WERI-Rb-1 (cell line): ENCODE measurements around the gene TLX1.

Experiments
- DNase-seq: peaks from one replicate; pipeline ENCODE4 v3.0.0-alpha.2; 2020
- H3K27ac ChIP-seq: fragments of 250-450 bp; sonication (Bioruptor Pico); 2 replicates; pipeline ENCODE4 v1.5.1; 2020; ENCODE audit warnings: mild to moderate bottlenecking, moderate library complexity
- H3K27me3 ChIP-seq: fragments of 250-450 bp; sonication (Bioruptor Pico); 2 replicates; pipeline ENCODE4 v1.5.1; 2021; ENCODE audit warnings: mild to moderate bottlenecking, low read depth, moderate library complexity; ENCODE audit not compliant: insufficient read depth, severe bottlenecking
- H3K36me3 ChIP-seq: fragments of 250-450 bp; sonication (Bioruptor Pico); 2 replicates; pipeline ENCODE4 v1.5.1; 2020; ENCODE audit warnings: mild to moderate bottlenecking, moderate library complexity
- H3K4me3 ChIP-seq: 2 replicates; pipeline ENCODE4 v1.5.1; 2011; ENCODE audit warnings: low read depth, mild to moderate bottlenecking, control low read depth, low read length
- H3K9me3 ChIP-seq: fragments of 250-450 bp; sonication (Bioruptor Pico); 2 replicates; pipeline ENCODE4 v1.5.1; 2021; ENCODE audit warnings: mild to moderate bottlenecking, moderate library complexity; ENCODE audit not compliant: severe bottlenecking
- TF ChIP-seq, protein P1 (sequence below): IDR thresholded peaks from 2 replicates; pipeline ENCODE4 v1.5.1; 2011; ENCODE audit warnings: low read depth, mild to moderate bottlenecking, control low read depth, inconsistent platforms, low read length

Gene TLX1

DNA sequence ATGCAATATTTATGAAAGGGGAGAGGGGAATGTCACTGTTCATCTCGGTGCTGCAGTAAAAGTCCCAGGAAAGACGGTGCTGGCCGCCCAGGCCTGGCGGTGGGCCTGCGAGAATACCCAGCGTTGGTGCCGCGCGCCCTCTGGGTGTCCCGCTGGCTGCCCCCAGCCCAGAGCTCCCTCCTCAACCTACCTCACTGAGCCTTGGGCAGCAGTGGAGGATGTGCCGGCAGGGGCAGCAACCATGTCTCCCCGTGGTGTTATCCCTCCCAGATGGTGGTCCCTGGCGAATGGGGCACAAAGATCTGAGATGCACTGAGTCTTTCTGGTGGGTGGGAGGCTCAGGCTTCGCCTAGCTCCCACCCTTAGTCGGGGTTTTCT lies 9.5 kb upstream of the TLX1 start:
- Histone ChIP-seq H3K27me3 (no peaks in the 10 kb centered on the region), H3K36me3 (no peaks in the 10 kb centered on the region), H3K27ac (no peak overlapping the region), H3K9me3 (no peaks in the 10 kb centered on the region), H3K4me3 (no peak overlapping the region)
- DNase-seq = no peak
- TF ChIP-seq, protein P1, sequence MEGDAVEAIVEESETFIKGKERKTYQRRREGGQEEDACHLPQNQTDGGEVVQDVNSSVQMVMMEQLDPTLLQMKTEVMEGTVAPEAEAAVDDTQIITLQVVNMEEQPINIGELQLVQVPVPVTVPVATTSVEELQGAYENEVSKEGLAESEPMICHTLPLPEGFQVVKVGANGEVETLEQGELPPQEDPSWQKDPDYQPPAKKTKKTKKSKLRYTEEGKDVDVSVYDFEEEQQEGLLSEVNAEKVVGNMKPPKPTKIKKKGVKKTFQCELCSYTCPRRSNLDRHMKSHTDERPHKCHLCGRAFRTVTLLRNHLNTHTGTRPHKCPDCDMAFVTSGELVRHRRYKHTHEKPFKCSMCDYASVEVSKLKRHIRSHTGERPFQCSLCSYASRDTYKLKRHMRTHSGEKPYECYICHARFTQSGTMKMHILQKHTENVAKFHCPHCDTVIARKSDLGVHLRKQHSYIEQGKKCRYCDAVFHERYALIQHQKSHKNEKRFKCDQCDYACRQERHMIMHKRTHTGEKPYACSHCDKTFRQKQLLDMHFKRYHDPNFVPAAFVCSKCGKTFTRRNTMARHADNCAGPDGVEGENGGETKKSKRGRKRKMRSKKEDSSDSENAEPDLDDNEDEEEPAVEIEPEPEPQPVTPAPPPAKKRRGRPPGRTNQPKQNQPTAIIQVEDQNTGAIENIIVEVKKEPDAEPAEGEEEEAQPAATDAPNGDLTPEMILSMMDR = no peak

DNA sequence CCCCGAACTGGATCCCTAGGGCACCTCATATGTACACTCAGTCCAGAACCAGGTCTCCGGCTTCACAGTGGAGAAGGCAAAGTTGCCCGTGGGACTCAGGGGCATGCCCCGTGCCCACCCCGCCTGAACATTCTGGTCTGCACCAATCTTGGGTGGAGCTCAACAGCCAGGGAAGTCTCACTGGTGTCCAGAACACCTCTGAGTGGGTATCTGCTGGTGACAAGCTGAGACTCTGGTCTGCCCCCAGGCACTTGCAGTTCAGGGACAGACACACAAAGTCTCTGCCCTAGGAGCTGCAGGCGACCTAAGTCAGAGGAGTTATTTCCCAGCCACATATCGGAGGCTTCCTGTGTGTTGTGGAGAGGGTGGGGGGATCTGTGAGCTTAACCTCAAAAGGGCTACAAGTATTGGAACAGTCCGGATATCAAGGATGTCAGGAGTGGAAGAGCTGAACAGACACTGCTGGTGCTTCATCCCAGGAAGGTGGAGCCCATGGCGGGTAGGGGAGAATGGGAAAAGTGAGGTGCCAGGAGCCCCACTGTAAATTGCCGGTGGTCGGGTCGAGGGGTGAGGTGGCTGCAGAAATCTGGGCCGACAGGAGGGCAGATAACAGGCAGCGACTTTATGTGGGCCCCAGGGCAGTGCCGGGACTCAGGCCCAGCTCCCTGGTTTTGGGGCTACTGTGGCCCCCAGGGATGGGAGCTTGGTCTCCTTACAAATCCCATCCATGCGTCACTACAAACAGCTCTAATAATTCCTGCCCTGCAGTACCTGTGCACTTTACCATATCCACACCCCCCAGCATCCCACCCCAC lies 8.6 kb upstream of the TLX1 start:
- H3K27ac ChIP-seq = no peak overlapping the region; the same call in 1 of the 2 replicates
- no peak for DNase-seq
- no peaks in the 10 kb centered on the region for H3K9me3 ChIP-seq
- H3K4me3 ChIP-seq = peak overlapping the region; percentile 59
- TF ChIP-seq, protein P1 = no peak
- no peaks in the 10 kb centered on the region for H3K36me3 ChIP-seq
- H3K27me3 ChIP-seq = no peaks in the 10 kb centered on the region

DNA sequence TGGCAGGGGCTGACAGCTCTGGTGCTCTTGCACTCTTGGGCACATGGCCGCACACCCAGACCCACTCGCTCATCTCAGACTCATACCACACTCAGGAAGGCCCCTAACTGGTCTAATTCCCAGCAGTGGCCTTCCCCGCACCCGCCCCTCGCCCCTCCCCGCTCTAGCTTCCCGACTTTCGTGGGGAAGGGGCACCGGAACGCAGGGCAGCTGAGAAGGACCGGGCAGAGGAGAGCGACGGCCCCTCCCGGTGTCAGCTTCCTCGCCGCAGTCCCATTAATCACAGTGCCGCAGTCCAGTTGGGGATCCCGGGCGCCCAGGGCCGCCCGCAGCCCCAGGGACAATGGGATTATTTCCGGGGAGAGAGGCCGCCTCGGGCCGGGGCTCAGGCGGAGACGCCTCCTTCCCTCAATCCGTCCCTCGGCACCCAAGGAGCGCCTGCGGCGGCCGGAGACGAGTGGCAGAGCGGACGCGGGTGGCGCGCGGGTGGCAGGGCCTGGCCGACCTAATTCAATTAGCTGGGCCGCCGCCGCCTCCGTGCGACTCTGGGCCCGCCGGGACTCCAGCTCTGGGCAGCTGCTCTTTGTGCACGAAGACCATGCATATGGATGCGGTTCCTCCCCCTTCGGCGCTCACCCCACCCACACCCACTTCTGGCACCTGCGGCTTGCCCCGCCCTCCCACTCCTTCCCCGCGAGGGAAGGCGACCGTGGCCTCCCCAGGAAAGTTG lies 7.8 kb upstream of the TLX1 start:
- DNase-seq = peak; percentile 74
- no peaks in the 10 kb centered on the region for H3K27me3 ChIP-seq

DNA sequence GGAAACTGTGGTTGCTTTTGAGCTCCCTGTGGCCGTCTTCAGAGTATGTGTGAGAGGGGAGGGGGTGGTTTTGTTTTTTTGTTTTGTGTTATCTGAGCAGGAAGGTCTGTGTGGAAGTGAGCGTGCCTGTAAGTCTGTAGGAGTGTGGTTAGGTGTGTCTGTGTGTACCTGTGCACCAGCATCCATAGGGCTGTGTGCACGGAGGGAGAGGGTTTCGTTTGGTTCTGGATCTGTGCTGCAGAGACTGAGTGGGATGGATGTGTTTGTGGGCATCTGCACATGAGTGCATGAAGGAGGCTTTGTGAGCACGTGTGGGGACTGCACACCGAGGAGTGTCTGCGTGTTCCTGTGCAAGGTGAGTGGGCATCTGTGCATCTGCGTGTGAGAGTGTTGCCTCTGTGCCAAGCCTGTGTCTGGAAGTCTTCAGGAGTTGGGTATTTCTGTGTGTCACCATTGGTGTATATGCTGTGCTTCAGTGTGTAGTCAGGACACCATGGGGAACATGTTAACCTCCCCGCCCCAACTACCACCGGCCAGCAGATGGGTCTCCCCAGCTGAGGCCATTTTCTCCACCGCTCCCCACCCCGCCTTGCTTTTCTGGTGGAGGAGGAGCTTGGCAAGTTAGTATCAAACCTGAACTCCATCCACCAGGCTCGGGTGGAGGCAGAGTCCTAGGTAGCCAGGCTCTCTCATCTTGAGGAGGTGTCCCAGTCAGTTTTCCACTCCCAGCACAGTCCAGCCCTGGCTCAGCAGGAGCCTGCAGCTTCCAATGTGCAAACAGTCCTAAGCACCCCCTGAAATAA lies 7.1 kb upstream of the TLX1 start:
- Histone ChIP-seq H3K27ac (peak overlapping the region; percentile 68; the same call in 1 of the 2 replicates), H3K4me3 (peak overlapping the region; percentile 59), H3K27me3 (no peaks in the 10 kb centered on the region), H3K36me3 (no peaks in the 10 kb centered on the region), H3K9me3 (no peaks in the 10 kb centered on the region)
- DNase-seq = no peak
- TF ChIP-seq, protein P1 = no peak

More for the DNA sequence above, 7.8 kb upstream of the TLX1 start:
- TF ChIP-seq, protein P1 = no peak
- H3K9me3 ChIP-seq = no peaks in the 10 kb centered on the region
- no peaks in the 10 kb centered on the region for H3K36me3 ChIP-seq
- H3K4me3 ChIP-seq = peak overlapping the region; percentile 59
- H3K27ac ChIP-seq = peak overlapping the region; percentile 68

DNA sequence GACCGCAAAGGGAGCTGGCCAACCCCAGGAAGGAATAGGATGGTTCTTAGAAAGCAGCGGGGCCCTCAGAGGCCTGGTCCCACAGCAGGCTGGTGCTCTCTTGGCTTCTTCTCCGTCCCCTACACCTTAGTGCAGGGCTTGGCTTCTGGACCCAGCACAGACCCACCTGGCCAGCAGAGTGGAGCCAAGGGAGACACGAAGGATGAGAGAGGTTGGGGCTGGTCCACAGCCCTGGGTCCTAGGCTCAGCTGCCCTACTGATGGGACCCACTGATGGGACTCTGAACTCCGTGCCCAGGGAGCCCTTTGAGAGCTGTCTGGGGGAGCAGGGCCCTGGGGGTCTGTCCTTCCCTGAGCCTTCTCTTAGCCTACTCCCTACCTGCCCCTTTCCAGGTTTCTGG lies 6.2 kb upstream of the TLX1 start:
- TF ChIP-seq, protein P1 = no peak
- no peak for DNase-seq
- Histone ChIP-seq H3K27ac (no peak overlapping the region), H3K36me3 (no peaks in the 10 kb centered on the region), H3K27me3 (no peaks in the 10 kb centered on the region), H3K9me3 (no peaks in the 10 kb centered on the region), H3K4me3 (no peak overlapping the region)
